Natural killer cell (primary cell): ENCODE results near the gene BLTP2. TPM values are rescaled to one million over a fixed set of nuclear protein-coding genes. Genes with fewer than 3 reads are reported as not detected.

Experiments
- ATAC-seq, 3 donors: fragments of 150-1000 bp in 2 of 3; fragments of 200-7000 bp in 1 of 3; cut with Tn5 transposase; 1 replicate in 1 of 3; 2 replicates in 2 of 3; pipeline ENCODE4 v1.10.0; 2021; ENCODE audit warnings: mild to moderate bottlenecking in 2 of 3, moderate library complexity in 2 of 3
- DNase-seq, 2 donors: peaks; one replicate each; pipeline versions ENCODE4 v3.0.0 to v3.0.0-alpha.2; 2013 to 2021; ENCODE audit warnings: mixed read lengths in 1 of 2
- H3K27ac ChIP-seq: one replicate; pipeline ENCODE4 v1.5.1; 2013; ENCODE audit warnings: mild to moderate bottlenecking, low read length
- H3K27me3 ChIP-seq: one replicate; pipeline ENCODE4 v1.6.1; 2013; ENCODE audit warnings: low read length; ENCODE audit not compliant: control insufficient read depth, insufficient read depth
- H3K36me3 ChIP-seq: one replicate; pipeline ENCODE4 v1.6.1; 2013; ENCODE audit warnings: low read length; ENCODE audit not compliant: control insufficient read depth, insufficient read depth
- H3K4me1 ChIP-seq: one replicate; pipeline ENCODE4 v1.6.1; 2013; ENCODE audit warnings: low read length; ENCODE audit not compliant: control insufficient read depth, insufficient read depth
- H3K4me3 ChIP-seq: one replicate; pipeline ENCODE4 v1.5.1; 2013; ENCODE audit warnings: low read length
- H3K9me3 ChIP-seq: one replicate; pipeline ENCODE4 v1.6.1; 2013; ENCODE audit warnings: low read length; ENCODE audit not compliant: control insufficient read depth, insufficient read depth
- H3K27ac Mint-ChIP-seq, 2 donors: one replicate each; pipeline ENCODE4 v1.8.0; 2022; ENCODE audit warnings: mild to moderate bottlenecking in 2 of 2, mixed read lengths in 2 of 2, moderate library complexity in 1 of 2
- H3K27me3 Mint-ChIP-seq, 2 donors: one replicate each; pipeline ENCODE4 v1.8.0; 2022; ENCODE audit warnings: low read depth in 2 of 2, mixed read lengths in 2 of 2
- H3K36me3 Mint-ChIP-seq: one replicate; pipeline ENCODE4 v1.8.0; 2022; ENCODE audit warnings: mixed read lengths
- H3K4me1 Mint-ChIP-seq, 2 donors: one replicate each; pipeline ENCODE4 v1.8.0; 2022; ENCODE audit warnings: mixed read lengths in 2 of 2
- H3K4me3 Mint-ChIP-seq: one replicate; pipeline ENCODE4 v1.8.0; 2022; ENCODE audit warnings: mild to moderate bottlenecking, moderate library complexity, mixed read lengths
- H3K9me3 Mint-ChIP-seq, 2 donors: one replicate each; pipeline ENCODE4 v1.8.0; 2022; ENCODE audit warnings: mixed read lengths in 2 of 2
- CTCF ChIP-seq: fragments of 200-600 bp; IDR thresholded peaks from one replicate; pipeline ENCODE4 v1.8.0; 2022; ENCODE audit warnings: antibody characterized with exemption
- WGBS: methylation state at CpG from one replicate; pipeline ENCODE4 v1.1.7; 2013; ENCODE audit warnings: missing lambda C conversion rate; ENCODE audit not compliant: insufficient coverage; 5-methylcytosine and 5-hydroxymethylcytosine counted together
- intact Hi-C: fragments of 100-400 bp; cut with micrococcal nuclease; formaldehyde crosslinking; loops from one replicate; pipeline ENCODE4 v1.14.2; 2022
- total RNA-seq, 4 donors: library from RNA; stranded (reverse); fragments of 120-200 nt in 1 of 4; gene quantifications; one replicate each; pipeline versions ENCODE4 v1.2.3 to v1.2.4, GENCODE V29; 2013 to 2022

Gene BLTP2
- total RNA-seq, 3 donors from 2014 or later (not counting 1 experiment from before 2014, with no cell fraction given): 169 to 199 (median 188) TPM

DNA sequence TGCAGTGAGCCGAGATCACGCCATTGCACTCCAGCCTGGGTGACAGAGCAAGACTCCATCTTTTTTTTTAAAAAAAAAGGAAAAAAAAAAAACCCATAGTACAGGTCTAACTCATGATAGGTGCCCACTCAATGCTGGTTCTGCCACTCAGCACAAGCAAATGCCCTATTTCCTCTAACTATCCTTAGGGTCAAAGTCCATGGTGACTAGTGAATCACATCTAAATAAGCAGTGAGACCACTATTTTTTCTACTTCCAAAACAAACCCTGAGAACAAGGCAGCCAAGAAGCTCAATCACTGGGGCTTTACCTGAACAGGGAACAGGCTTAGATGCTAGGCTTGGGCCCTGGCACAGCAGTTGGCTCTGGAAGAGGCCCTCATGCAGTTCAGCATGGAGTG is 3.4 kb downstream of the BLTP2 start:
- Histone ChIP-seq H3K27me3 (no peaks in the 10 kb centered on the region), H3K27ac (no peak overlapping the region), H3K36me3 (peaks cover 54% of the 10 kb centered on the region), H3K9me3 (no peaks in the 10 kb centered on the region), H3K4me3 (no peak overlapping the region), H3K4me1 (peaks cover 29% of the 10 kb centered on the region)
- no peak overlapping the region for H3K4me3 Mint-ChIP-seq
- peaks cover 33% of the 10 kb centered on the region for H3K36me3 Mint-ChIP-seq
- TF ChIP-seq CTCF: no peak
- no peaks in the 10 kb centered on the region for H3K27me3 Mint-ChIP-seq
- no peak overlapping the region for H3K27ac Mint-ChIP-seq
- DNase-seq (no peak), ATAC-seq (no peak)
- peaks cover 32 to 39% of the 10 kb centered on the region in 2 donors for H3K4me1 Mint-ChIP-seq
- intact Hi-C loops: no loop called here
- no peaks in the 10 kb centered on the region for H3K9me3 Mint-ChIP-seq
- 92% methylated on average over 2 of the region's 2 CpGs for WGBS

DNA sequence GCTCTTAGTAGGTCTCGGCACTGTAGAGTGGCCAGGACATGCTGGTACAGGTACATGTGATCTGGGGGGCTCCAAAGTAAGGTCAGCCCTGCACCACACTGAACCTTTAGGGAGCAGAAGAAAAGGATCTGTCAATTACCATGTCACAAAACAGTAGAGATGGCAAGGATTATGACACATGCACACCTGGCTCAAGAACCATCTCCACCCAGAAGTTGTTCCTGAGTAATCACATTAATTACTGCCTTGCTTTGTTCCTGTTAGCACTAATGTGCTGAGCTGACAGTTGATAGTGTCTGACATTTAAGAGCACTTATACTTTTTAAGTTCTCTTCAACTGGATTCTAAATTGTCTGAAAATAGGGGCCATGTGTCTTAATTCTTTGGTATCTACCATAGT is 9.5 kb downstream of the BLTP2 start:
- Histone ChIP-seq H3K27ac (no peak overlapping the region), H3K4me3 (no peak overlapping the region), H3K36me3 (peaks cover 95% of the 10 kb centered on the region), H3K4me1 (no peaks in the 10 kb centered on the region), H3K27me3 (no peaks in the 10 kb centered on the region), H3K9me3 (no peaks in the 10 kb centered on the region)
- Mint-ChIP-seq H3K27ac (no peak overlapping the region), H3K9me3 (no peaks in the 10 kb centered on the region), H3K27me3 (no peaks in the 10 kb centered on the region), H3K4me1 (peaks cover 19 to 22% of the 10 kb centered on the region in 2 donors), H3K36me3 (peaks cover 51% of the 10 kb centered on the region), H3K4me3 (no peak overlapping the region)
- DNase-seq (no peak), ATAC-seq (no peak)
- 95% methylated on average over 1 of the region's 1 CpG for WGBS
- no peak for TF ChIP-seq CTCF
- intact Hi-C loops: no loop called here

DNA sequence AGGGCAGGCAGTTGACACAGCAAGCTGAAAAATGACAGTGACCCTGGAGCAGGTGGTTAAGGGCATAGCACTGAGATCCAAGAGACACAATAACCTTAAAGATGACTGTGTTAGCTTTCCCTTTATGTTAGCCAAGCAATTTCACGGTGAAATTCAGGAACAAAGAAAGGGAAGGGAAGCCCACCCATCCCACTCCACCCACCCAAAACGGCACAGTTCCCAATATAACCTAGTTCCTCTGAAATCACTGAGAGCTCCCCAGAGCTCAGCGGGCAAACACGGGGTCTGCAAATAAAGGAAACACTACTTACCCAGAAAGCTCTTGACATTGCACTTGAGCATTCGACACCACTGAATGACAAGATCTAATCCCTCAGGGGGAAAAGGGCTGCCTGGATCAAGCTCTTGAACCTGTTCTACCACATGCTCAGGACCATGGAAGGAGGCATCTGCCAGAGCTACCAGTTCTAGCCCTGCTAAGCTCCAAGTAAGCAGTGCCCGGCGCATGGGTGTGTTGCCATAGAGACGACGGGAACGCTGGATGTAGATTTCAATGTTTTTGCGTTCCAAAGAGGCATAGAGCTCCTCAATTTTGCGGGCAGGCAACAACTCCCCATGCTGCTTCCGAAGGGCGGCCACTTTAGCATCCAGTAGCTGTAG is 10.6 kb downstream of the BLTP2 start:
- H3K4me1 ChIP-seq: no peaks in the 10 kb centered on the region
- peaks cover 19 to 21% of the 10 kb centered on the region in 2 donors for H3K4me1 Mint-ChIP-seq
- no peaks in the 10 kb centered on the region for H3K27me3 Mint-ChIP-seq
- TF ChIP-seq CTCF: no peak
- ATAC-seq (no peak), DNase-seq (no peak)
- H3K36me3 ChIP-seq: peaks cover 92% of the 10 kb centered on the region
- H3K4me3 Mint-ChIP-seq: no peak overlapping the region
- H3K36me3 Mint-ChIP-seq: peaks cover 45% of the 10 kb centered on the region
- intact Hi-C loops: no loop called here
- no peak overlapping the region for H3K27ac Mint-ChIP-seq
- H3K4me3 ChIP-seq: no peak overlapping the region
- H3K27me3 ChIP-seq: no peaks in the 10 kb centered on the region
- H3K27ac ChIP-seq: no peak overlapping the region
- H3K9me3 Mint-ChIP-seq: no peaks in the 10 kb centered on the region
- H3K9me3 ChIP-seq: no peaks in the 10 kb centered on the region
- WGBS: 94% methylated on average over 14 of the region's 14 CpGs

- H3K36me3 ChIP-seq: peaks cover 63% of the 10 kb centered on the region
- Mint-ChIP-seq H3K27ac (no peak overlapping the region), H3K9me3 (no peaks in the 10 kb centered on the region), H3K4me3 (no peak overlapping the region), H3K36me3 (peaks cover 18% of the 10 kb centered on the region), H3K4me1 (no peaks in the 10 kb centered on the region), H3K27me3 (no peaks in the 10 kb centered on the region)
- no peaks in the 10 kb centered on the region for H3K4me1 ChIP-seq
- intact Hi-C loops: no loop called here
- ATAC-seq: no peak
- DNase-seq: no peak
- no peak overlapping the region for H3K4me3 ChIP-seq
- H3K27ac ChIP-seq: no peak overlapping the region
- 96% methylated on average over 4 of the region's 4 CpGs for WGBS
- no peaks in the 10 kb centered on the region for H3K27me3 ChIP-seq
- TF ChIP-seq CTCF: no peak
- no peaks in the 10 kb centered on the region for H3K9me3 ChIP-seq
These were observed 18.1 kb downstream of the BLTP2 start for GRCh38 chr17:28626818-28627217.
